Measurements from ENCODE around the gene BAHD1.

DNA sequence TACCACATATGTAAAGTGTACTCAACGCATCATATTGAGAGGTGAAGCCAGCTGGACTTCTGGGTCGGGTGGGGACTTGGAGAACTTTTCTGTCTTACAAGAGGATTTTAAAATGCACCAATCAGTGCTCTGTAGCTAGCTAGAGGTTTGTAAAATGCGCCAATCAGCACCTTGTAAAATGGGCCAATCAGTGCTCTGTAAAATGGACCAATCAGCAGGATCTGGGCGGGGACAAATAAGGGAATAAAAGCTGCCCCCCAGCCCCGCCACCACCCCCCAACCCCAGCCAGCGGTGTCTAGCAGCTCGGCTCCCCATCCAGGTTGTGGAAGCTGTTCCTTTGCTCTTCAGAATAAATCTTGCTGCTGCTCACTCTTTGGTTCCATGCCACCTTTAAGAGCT, 41.4 kb upstream of the BAHD1 start:
- TF ChIP-seq, protein P1, sequence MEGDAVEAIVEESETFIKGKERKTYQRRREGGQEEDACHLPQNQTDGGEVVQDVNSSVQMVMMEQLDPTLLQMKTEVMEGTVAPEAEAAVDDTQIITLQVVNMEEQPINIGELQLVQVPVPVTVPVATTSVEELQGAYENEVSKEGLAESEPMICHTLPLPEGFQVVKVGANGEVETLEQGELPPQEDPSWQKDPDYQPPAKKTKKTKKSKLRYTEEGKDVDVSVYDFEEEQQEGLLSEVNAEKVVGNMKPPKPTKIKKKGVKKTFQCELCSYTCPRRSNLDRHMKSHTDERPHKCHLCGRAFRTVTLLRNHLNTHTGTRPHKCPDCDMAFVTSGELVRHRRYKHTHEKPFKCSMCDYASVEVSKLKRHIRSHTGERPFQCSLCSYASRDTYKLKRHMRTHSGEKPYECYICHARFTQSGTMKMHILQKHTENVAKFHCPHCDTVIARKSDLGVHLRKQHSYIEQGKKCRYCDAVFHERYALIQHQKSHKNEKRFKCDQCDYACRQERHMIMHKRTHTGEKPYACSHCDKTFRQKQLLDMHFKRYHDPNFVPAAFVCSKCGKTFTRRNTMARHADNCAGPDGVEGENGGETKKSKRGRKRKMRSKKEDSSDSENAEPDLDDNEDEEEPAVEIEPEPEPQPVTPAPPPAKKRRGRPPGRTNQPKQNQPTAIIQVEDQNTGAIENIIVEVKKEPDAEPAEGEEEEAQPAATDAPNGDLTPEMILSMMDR (IDR thresholded peaks at IDR 0.05) = no peak
- no peak for TF ChIP-seq POLR2AphosphoS5 (IDR thresholded peaks at IDR 0.05)
- TF ChIP-seq POLR2A (IDR thresholded peaks at IDR 0.05) = no peak

All from gastroesophageal sphincter (tissue), 3 donors.